ENCODE measurements around the gene USP48. TPM values are rescaled to one million over a fixed set of nuclear protein-coding genes. Genes with fewer than 3 reads are reported as not detected.

Gene USP48
- total RNA-seq, 1 experiment from 2014 or later, result 84.8 TPM

DNA sequence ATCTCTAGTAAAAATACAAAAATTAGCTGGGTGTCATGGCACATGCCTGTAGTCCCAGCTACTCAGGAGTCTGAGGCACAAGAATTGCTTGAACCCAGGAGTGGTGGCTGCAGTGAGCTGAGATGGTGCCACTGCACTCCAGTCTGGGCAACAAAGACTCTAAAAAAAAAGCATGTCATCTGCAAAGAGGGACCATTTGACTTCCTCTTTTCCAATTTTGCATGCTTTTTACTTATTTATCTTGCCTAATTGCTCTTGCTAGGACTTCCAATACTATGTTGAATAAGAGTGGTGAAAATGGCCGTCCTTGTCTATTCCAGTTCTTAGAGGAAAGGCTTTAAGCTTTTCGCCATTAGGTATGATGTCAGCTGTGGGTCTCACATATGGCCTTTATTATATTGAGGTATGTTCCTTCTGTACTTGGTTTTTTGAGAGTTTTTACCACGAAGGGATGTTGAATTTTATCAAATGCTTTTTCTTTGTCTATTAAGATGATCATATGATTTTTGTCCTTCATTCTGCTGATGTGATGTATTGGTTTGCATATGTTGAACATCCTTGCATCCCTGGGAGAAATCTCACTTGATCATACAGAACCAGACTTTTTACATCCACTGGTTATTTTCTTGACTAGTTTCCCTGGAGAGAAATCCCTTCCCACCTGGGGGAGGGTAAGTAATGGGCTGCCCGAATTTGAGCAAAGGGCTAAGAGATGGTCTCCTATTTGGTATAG lies 96.8 kb downstream of the USP48 start:
- H2BK12ac ChIP-seq (ENCODE audit: insufficient read length, low read depth, low read length), result no peak overlapping the region
- no peak overlapping the region for H3K4me2 ChIP-seq (ENCODE audit: insufficient read depth, insufficient read length, low read length)
- no peaks in the 10 kb centered on the region for H3K9me3 ChIP-seq (ENCODE audit: control insufficient read depth, low read depth, low read length)
- H3K56ac ChIP-seq (ENCODE audit: insufficient read length, low read depth, low read length), result no peak overlapping the region
- H3K23me2 ChIP-seq (ENCODE audit: insufficient read length, low read depth, low read length, poor library complexity, severe bottlenecking), result no peaks in the 10 kb centered on the region
- no peak overlapping the region for H3K27ac ChIP-seq (ENCODE audit: insufficient read length, low read depth, low read length)
- no peaks in the 10 kb centered on the region for H3K79me2 ChIP-seq (ENCODE audit: insufficient read depth, low read length)
- no peak for TF ChIP-seq CTCF (conservative IDR thresholded peaks at IDR 0.05)
- no peak overlapping the region for H4K5ac ChIP-seq (ENCODE audit: insufficient read length, low read depth, low read length)
- Mint-ChIP-seq H3K4me1 (peaks cover 7 to 11% of the 10 kb centered on the region in 2 experiments; a peak in 3 of 4 replicates), H3K27me3 (ENCODE audit: low read depth) (peaks cover 1% of the 10 kb centered on the region; the same call in 1 of the 2 replicates), H3K4me3 (no peak overlapping the region), H3K27ac (no peak overlapping the region), H3K36me3 (ENCODE audit: insufficient read depth in 1 of 3, low read depth in 3 of 3) (peaks cover 39 to 71% (median 53%) of the 10 kb centered on the region in 3 experiments), H3K9me3 (no peaks in the 10 kb centered on the region)
- H3K14ac ChIP-seq (ENCODE audit: insufficient read depth, low read length), result no peak overlapping the region
- no peak overlapping the region for H2BK20ac ChIP-seq (ENCODE audit: low read depth, low read length, poor library complexity, severe bottlenecking)
- H3K18ac ChIP-seq (ENCODE audit: insufficient read length, low read depth, low read length), result no peak overlapping the region
- H2AK5ac ChIP-seq (ENCODE audit: insufficient read length, low read length), result no peak overlapping the region
- H3K4ac ChIP-seq (ENCODE audit: low read depth, low read length), result no peak overlapping the region
- no peaks in the 10 kb centered on the region for H3K79me1 ChIP-seq (ENCODE audit: insufficient read depth, low read depth, low read length, poor library complexity, severe bottlenecking)
- H3T11ph ChIP-seq (ENCODE audit: low read length), result no peak overlapping the region
- no peak overlapping the region for H3K23ac ChIP-seq (ENCODE audit: insufficient read length, low read depth, low read length)
- DNase-seq, result no peak
- no peak overlapping the region for H2BK15ac ChIP-seq (ENCODE audit: low read depth, low read length)
- no peaks in the 10 kb centered on the region for H3K27me3 ChIP-seq (ENCODE audit: insufficient read depth, low read length)
- no peak overlapping the region for H4K91ac ChIP-seq (ENCODE audit: insufficient read length, low read depth, low read length)
- no peaks in the 10 kb centered on the region for H3K4me1 ChIP-seq (ENCODE audit: insufficient read depth, low read length)
- H4K20me1 ChIP-seq (ENCODE audit: control insufficient read depth, insufficient read depth, insufficient read length), result no peaks in the 10 kb centered on the region
- no peak overlapping the region for H2BK5ac ChIP-seq (ENCODE audit: insufficient read length, low read length)
- H3K9ac ChIP-seq (ENCODE audit: extremely low read depth, insufficient read length, low read length), result no peak overlapping the region
- no CpG with 5 or more reads among the region's 4 CpGs for WGBS (ENCODE audit: extremely low coverage, insufficient read length, low lambda C conversion rate)
- H4K8ac ChIP-seq (replicated peaks; ENCODE audit: insufficient read length, low read depth, low read length), result no peak overlapping the region
- no peak overlapping the region for H2BK120ac ChIP-seq (ENCODE audit: low read depth, low read length, poor library complexity, severe bottlenecking)
- no peak overlapping the region for H2AFZ ChIP-seq (ENCODE audit: low read length)
